Measurements from ENCODE around the gene DDI2. TPM values are rescaled to one million over a fixed set of nuclear protein-coding genes. Genes with fewer than 3 reads are reported as not detected.

The DDI2 gene
- total RNA-seq, 4 donors from 2014 or later = 41.7 to 79.8 (median 61.8) TPM

- peak overlapping the region; percentile 85 to 98 (median 89) for H3K4me3 ChIP-seq
- peak overlapping the region; percentile 92 to 99 (median 97) for H3K27ac ChIP-seq
- no peaks in the 10 kb centered on the region for H3K9me3 ChIP-seq
- H3K27me3 ChIP-seq = no peaks in the 10 kb centered on the region
- peaks cover 0 to 63% (median 39%) of the 10 kb centered on the region in 4 donors for H3K4me1 ChIP-seq
- TF ChIP-seq EP300 (IDR thresholded peaks at IDR 0.05) = peak in 1 of 2 donors; percentile 74
- TF ChIP-seq POLR2A (IDR thresholded peaks at IDR 0.05) = no peak
- 73 to 75% methylated on average over 26 of the region's 26 CpGs for WGBS, 2 donors
- peak in 1 of 2 donors; percentile 34 for DNase-seq (ENCODE audit: low spot score in 2 of 2)
- H3K36me3 ChIP-seq = no peaks in the 10 kb centered on the region
Observed at GRCh38 chr1:15618655-15619525, 1.6 kb downstream of the DDI2 start.

- no peak for DNase-seq (ENCODE audit: low spot score in 2 of 2)
Observed at GRCh38 chr1:15620155-15620545, 2.9 kb downstream of the DDI2 start.

GRCh38 chr1:15620902-15621682 is 3.8 kb downstream of the DDI2 start:
- DNase-seq (ENCODE audit: low spot score in 2 of 2) = no peak
- H3K4me1 ChIP-seq = peaks cover 0 to 79% (median 47%) of the 10 kb centered on the region in 4 donors
- no peak for TF ChIP-seq EP300 (IDR thresholded peaks at IDR 0.05)
- no peak for TF ChIP-seq CTCF (IDR thresholded peaks at IDR 0.05)
- no peak for TF ChIP-seq POLR2A (IDR thresholded peaks at IDR 0.05)
- no peak overlapping the region for H3K4me3 ChIP-seq
- no peaks in the 10 kb centered on the region for H3K9me3 ChIP-seq
- H3K27me3 ChIP-seq = no peaks in the 10 kb centered on the region
- 87 to 93% methylated on average over 7 of the region's 7 CpGs for WGBS, 2 donors
- H3K27ac ChIP-seq = peak overlapping the region in 2 of 4 donors; percentile 71 to 98
- no peaks in the 10 kb centered on the region for H3K36me3 ChIP-seq

More at GRCh38 chr1:15620155-15620545, 2.9 kb downstream of the DDI2 start:
- WGBS, 2 donors = 43% methylated on average over 1 of the region's 1 CpG
- no peak for TF ChIP-seq EP300 (IDR thresholded peaks at IDR 0.05)
- TF ChIP-seq CTCF (IDR thresholded peaks at IDR 0.05) = no peak
- TF ChIP-seq POLR2A (IDR thresholded peaks at IDR 0.05) = no peak
- Histone ChIP-seq H3K4me3 (no peak overlapping the region), H3K27me3 (no peaks in the 10 kb centered on the region), H3K36me3 (no peaks in the 10 kb centered on the region), H3K27ac (peak overlapping the region; percentile 92 to 99 (median 97)), H3K4me1 (peaks cover 0 to 76% (median 41%) of the 10 kb centered on the region in 4 donors), H3K9me3 (no peaks in the 10 kb centered on the region)

- WGBS, 2 donors = 67 to 69% methylated on average over 5 of the region's 5 CpGs
- Histone ChIP-seq H3K9me3 (no peaks in the 10 kb centered on the region), H3K27me3 (no peaks in the 10 kb centered on the region), H3K4me3 (no peak overlapping the region), H3K36me3 (peaks cover 0 to 5% (median 0%) of the 10 kb centered on the region in 3 donors), H3K4me1 (peaks cover 0 to 81% (median 48%) of the 10 kb centered on the region in 4 donors), H3K27ac (peak overlapping the region in 2 of 4 donors; percentile 7 to 71)
- TF ChIP-seq POLR2A (IDR thresholded peaks at IDR 0.05) (no peak), EP300 (IDR thresholded peaks at IDR 0.05) (no peak), CTCF (IDR thresholded peaks at IDR 0.05) (no peak)
- no peak for DNase-seq (ENCODE audit: low spot score in 2 of 2)
Observed at GRCh38 chr1:15621975-15622374, 4.7 kb downstream of the DDI2 start.

GRCh38 chr1:15622712-15623373 is 5.6 kb downstream of the DDI2 start:
- H3K36me3 ChIP-seq = peaks cover 0 to 11% (median 0%) of the 10 kb centered on the region in 3 donors
- TF ChIP-seq POLR2A (IDR thresholded peaks at IDR 0.05) (no peak), EP300 (IDR thresholded peaks at IDR 0.05) (no peak)
- no peaks in the 10 kb centered on the region for H3K27me3 ChIP-seq
- H3K4me1 ChIP-seq = peaks cover 0 to 90% (median 48%) of the 10 kb centered on the region in 4 donors
- H3K27ac ChIP-seq = peak overlapping the region in 1 of 4 donors; percentile 71
- no peak overlapping the region for H3K4me3 ChIP-seq
- 91 to 92% methylated on average over 7 of the region's 7 CpGs for WGBS, 2 donors
- H3K9me3 ChIP-seq = no peaks in the 10 kb centered on the region
- no peak for DNase-seq (ENCODE audit: low spot score in 2 of 2)

All from tibial nerve (tissue), 4 donors.